Common myeloid progenitor, CD34-positive (primary cell): ENCODE results near the gene PAPSS1.

Experiments used
- CTCF ChIA-PET: fragments of 350-600 bp; sonication (Branson Sonifier 250); formaldehyde crosslinking; loops from one replicate; lab custom pipeline; 2021; ENCODE audit warnings: antibody characterized with exemption; lab: Charles Lee
- POLR2A ChIA-PET: fragments of 350-600 bp; sonication (Branson Sonifier 250); formaldehyde crosslinking; loops from one replicate; lab custom pipeline; 2021; ENCODE audit warnings: antibody characterized with exemption; lab: Charles Lee
- DNase-seq, 3 donors: peaks; one replicate each; pipeline versions ENCODE4 v3.0.0 to v3.0.0-alpha.2; 2013
- H3K27ac ChIP-seq, 2 experiments: 1 replicate in 1 of 2; 2 replicates in 1 of 2; pipeline ENCODE4 v1.7.0; 2013; ENCODE audit warnings: inconsistent platforms in 2 of 2, low read length in 2 of 2, mild to moderate bottlenecking in 2 of 2, low read depth in 1 of 2, moderate library complexity in 1 of 2; ENCODE audit not compliant: severe bottlenecking in 2 of 2, insufficient read depth in 1 of 2, poor library complexity in 1 of 2
- H3K27me3 ChIP-seq, 5 experiments: replicated peaks in 2 of 5; 1 replicate in 3 of 5; 2 replicates in 2 of 5; pipeline versions ENCODE4 v1.6.1 to v1.7.0; 2013; ENCODE audit warnings: low read length in 4 of 5, mild to moderate bottlenecking in 2 of 5, moderate library complexity in 2 of 5, inconsistent platforms in 1 of 5; ENCODE audit not compliant: insufficient read depth in 5 of 5, control insufficient read depth in 4 of 5
- H3K36me3 ChIP-seq, 4 experiments: 1 replicate in 2 of 4; 2 replicates in 2 of 4; pipeline versions ENCODE4 v1.6.1 to v1.7.0; 2013; ENCODE audit warnings: low read length in 3 of 4, control low read depth in 1 of 4, mild to moderate bottlenecking in 1 of 4; ENCODE audit not compliant: control insufficient read depth in 4 of 4, insufficient read depth in 4 of 4
- H3K4me1 ChIP-seq, 4 experiments: 1 replicate in 3 of 4; 2 replicates in 1 of 4; pipeline versions ENCODE4 v1.6.1 to v1.7.1; 2013; ENCODE audit warnings: low read length in 3 of 4, mild to moderate bottlenecking in 3 of 4, control low read depth in 1 of 4, inconsistent platforms in 1 of 4, moderate library complexity in 1 of 4; ENCODE audit not compliant: control insufficient read depth in 4 of 4, insufficient read depth in 4 of 4; ENCODE audit errors: control extremely low read depth in 1 of 4
- H3K4me3 ChIP-seq, 7 experiments: 1 replicate in 4 of 7; 2 replicates in 3 of 7; pipeline versions ENCODE4 v1.5.1 to v1.7.0; 2013; ENCODE audit warnings: mild to moderate bottlenecking in 7 of 7, low read length in 6 of 7, moderate library complexity in 6 of 7, inconsistent platforms in 2 of 7, low read depth in 2 of 7, control low read depth in 1 of 7; ENCODE audit not compliant: insufficient read depth in 4 of 7, control insufficient read depth in 1 of 7; ENCODE audit errors: extremely low read depth in 1 of 7
- H3K9me3 ChIP-seq, 5 experiments: 1 replicate in 4 of 5; 2 replicates in 1 of 5; pipeline versions ENCODE4 v1.6.1 to v1.7.1; 2013; ENCODE audit warnings: low read length in 4 of 5, mild to moderate bottlenecking in 2 of 5, inconsistent platforms in 1 of 5, low read depth in 1 of 5, moderate library complexity in 1 of 5; ENCODE audit not compliant: control insufficient read depth in 4 of 5, insufficient read depth in 2 of 5; ENCODE audit errors: control extremely low read depth in 1 of 5
- WGBS: methylation state at CpG from one replicate; pipeline ENCODE4 v1.1.5; 2013; ENCODE audit not compliant: insufficient coverage; 5-methylcytosine and 5-hydroxymethylcytosine counted together

Gene PAPSS1

DNA sequence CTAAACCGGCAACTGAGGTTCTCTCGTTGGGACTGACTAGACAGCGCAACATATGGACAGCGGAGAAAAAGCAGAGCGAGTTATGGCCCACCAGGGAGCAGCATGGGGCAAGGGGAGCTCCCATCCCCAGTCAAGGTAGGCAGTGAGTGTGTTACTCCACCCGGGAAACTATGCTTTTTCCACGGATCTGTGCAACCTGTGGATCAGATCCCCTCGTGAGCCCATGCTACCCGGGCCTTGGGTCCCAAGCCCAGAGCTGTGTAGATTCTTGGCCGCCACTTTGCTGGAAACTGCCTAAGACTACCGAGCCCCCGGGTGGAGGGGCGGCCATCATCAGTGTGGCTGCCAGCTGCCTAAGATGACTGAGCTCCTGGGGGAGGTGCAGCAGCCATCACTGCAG, 140.9 kb downstream of the PAPSS1 start:
- DNase-seq = no peak
- Histone ChIP-seq H3K4me1 (no peaks in the 10 kb centered on the region), H3K27me3 (no peaks in the 10 kb centered on the region), H3K9me3 (peaks cover 0 to 3% (median 0%) of the 10 kb centered on the region in 5 experiments), H3K27ac (no peak overlapping the region), H3K36me3 (no peaks in the 10 kb centered on the region), H3K4me3 (no peak overlapping the region)
- WGBS = 97% methylated on average over 12 of the region's 13 CpGs
- ChIA-PET POLR2A (no interaction called here), CTCF (no interaction called here)

DNA sequence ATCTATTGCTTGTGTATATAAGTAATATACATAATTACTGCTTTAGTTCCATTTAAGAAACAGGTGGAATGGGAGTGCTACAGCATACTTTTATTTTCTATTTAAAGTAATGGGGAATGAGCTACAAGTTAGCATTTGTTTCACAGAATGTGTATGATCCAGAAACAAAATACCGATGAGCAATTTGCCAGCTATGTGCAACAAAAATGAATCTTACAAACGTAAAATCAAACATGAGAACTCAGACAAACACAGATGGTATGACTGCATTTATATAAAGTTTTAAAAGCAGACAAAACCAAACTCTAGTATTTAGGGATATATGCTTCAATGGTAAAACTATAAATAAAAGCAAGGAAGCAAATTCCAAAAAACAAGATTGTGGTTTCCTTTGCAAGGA, 141.7 kb downstream of the PAPSS1 start:
- CTCF ChIA-PET = no interaction called here
- WGBS = no CpG with 5 or more reads among the region's 2 CpGs
- no peak overlapping the region for H3K27ac ChIP-seq
- H3K9me3 ChIP-seq = peaks cover 0 to 3% (median 0%) of the 10 kb centered on the region in 5 experiments
- POLR2A ChIA-PET = no interaction called here
- no peaks in the 10 kb centered on the region for H3K36me3 ChIP-seq
- H3K4me1 ChIP-seq = no peaks in the 10 kb centered on the region
- no peaks in the 10 kb centered on the region for H3K27me3 ChIP-seq
- H3K4me3 ChIP-seq = no peak overlapping the region
- DNase-seq = no peak

DNA sequence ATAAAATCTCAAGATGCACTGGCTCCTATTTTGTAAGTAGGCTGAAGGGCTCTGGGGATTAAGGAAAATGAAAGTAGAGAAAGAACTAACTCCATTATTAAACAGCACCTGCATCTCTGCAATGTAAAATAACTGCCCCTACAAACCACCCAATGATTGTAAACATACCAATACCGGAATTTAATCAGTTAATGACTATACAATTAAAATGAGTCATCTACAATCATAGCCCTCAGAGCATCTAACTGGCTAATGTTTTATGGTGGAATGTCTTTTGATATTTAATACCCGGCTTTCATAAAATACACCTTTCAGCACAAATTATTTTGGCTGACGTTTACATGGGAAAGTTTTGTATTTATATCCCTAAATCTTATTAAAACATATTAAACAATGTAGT, 142.3 kb downstream of the PAPSS1 start:
- H3K36me3 ChIP-seq = no peaks in the 10 kb centered on the region
- WGBS = no CpG with 5 or more reads among the region's 3 CpGs
- DNase-seq = no peak
- ChIA-PET CTCF (no interaction called here), POLR2A (no interaction called here)
- H3K27ac ChIP-seq = no peak overlapping the region
- H3K4me1 ChIP-seq = no peaks in the 10 kb centered on the region
- peaks cover 0 to 3% (median 0%) of the 10 kb centered on the region in 5 experiments for H3K9me3 ChIP-seq
- H3K27me3 ChIP-seq = no peaks in the 10 kb centered on the region
- H3K4me3 ChIP-seq = no peak overlapping the region

DNA sequence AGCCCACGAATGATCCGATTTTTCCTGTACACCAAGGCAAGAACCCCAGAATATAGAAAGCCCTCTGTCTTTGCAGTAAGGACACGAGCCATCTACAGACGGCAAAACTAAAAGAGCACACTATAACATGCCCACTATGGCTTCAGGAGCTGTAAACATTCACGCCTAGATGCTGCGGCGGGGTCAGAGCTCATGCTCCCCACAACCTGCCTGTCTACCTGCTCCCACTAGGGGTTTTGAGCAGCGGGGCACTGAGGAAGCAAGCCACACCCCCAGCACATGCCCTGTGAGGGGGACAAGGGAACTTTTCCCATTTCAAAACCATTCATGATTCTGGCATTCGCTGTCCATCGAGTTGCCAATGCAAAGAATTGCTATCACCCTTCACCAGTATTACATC, 144.8 kb downstream of the PAPSS1 start:
- no peak overlapping the region for H3K27ac ChIP-seq
- H3K4me1 ChIP-seq = no peaks in the 10 kb centered on the region
- WGBS = 97% methylated on average over 8 of the region's 10 CpGs
- H3K27me3 ChIP-seq = no peaks in the 10 kb centered on the region
- DNase-seq = no peak
- no peaks in the 10 kb centered on the region for H3K9me3 ChIP-seq
- POLR2A ChIA-PET = no interaction called here
- CTCF ChIA-PET = no interaction called here
- no peak overlapping the region for H3K4me3 ChIP-seq
- no peaks in the 10 kb centered on the region for H3K36me3 ChIP-seq

DNA sequence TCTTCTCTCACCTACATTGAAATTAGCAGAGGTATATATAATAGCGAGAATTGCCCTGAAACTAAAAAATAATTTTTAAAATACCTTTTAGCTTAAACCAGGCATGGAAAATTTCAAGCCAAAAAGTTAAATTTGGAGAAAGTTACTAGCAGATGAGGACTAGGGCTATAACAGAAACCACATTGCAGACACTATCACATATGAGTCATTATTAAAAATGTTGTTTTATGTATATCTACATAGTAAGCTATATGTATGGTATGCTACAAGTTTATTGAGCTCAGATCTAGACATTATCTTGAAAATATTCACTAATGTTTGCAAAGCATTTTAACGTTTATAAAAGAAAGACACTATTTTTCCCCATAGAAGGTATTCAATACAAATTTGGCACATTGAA, 147.8 kb downstream of the PAPSS1 start:
- WGBS = no CpG with 5 or more reads among the region's 2 CpGs
- no peak overlapping the region for H3K4me3 ChIP-seq
- no peaks in the 10 kb centered on the region for H3K27me3 ChIP-seq
- ChIA-PET CTCF (no interaction called here), POLR2A (no interaction called here)
- no peaks in the 10 kb centered on the region for H3K9me3 ChIP-seq
- no peak overlapping the region for H3K27ac ChIP-seq
- H3K36me3 ChIP-seq = no peaks in the 10 kb centered on the region
- H3K4me1 ChIP-seq = no peaks in the 10 kb centered on the region
- DNase-seq = no peak

DNA sequence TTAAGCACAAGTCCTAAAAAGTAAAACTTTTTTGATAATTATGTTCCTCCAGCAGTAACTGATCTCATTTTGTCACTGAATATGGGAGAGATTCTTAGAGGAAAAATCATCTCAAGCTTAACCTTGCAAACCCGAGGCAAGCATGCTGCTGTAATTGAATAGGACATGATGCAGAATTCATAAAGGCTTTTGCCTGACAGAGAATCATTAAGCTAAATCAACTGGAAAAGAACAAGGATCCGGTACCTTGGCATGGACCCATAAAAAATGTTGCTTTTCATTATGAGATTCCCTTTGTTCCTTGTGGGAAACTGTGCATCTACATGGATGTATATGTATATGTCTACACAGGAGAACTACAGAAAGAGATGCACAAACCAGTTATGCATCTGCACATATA, 149.1 kb downstream of the PAPSS1 start:
- 100% methylated on average over 2 of the region's 2 CpGs for WGBS
- H3K4me3 ChIP-seq = no peak overlapping the region
- H3K36me3 ChIP-seq = no peaks in the 10 kb centered on the region
- no peaks in the 10 kb centered on the region for H3K4me1 ChIP-seq
- CTCF ChIA-PET = no interaction called here
- DNase-seq = no peak
- no peak overlapping the region for H3K27ac ChIP-seq
- H3K9me3 ChIP-seq = no peaks in the 10 kb centered on the region
- POLR2A ChIA-PET = no interaction called here
- H3K27me3 ChIP-seq = no peaks in the 10 kb centered on the region

DNA sequence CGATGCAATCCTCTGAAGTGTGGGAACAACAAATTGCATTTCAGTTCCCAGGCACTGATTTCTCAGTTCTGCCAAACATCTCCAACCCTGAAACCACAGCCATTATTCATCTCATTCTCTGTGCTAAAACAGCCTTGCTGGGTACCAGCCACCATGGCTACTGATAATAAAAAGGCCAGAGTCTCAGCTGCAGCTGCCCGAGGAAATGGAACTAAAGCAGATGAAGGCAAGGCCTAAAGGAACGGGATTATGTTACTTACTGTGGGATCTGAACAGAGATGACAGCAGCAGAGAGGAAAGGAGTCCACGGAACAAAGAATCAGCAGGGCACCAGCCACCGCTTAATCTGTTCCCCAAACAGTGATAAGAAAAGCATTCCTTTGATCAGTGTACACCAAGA, 155.7 kb downstream of the PAPSS1 start:
- Histone ChIP-seq H3K36me3 (no peaks in the 10 kb centered on the region), H3K9me3 (peaks cover 0 to 6% (median 0%) of the 10 kb centered on the region in 5 experiments), H3K4me3 (no peak overlapping the region), H3K4me1 (no peaks in the 10 kb centered on the region), H3K27me3 (no peaks in the 10 kb centered on the region), H3K27ac (no peak overlapping the region)
- DNase-seq = no peak
- 48% methylated on average over 3 of the region's 5 CpGs for WGBS
- ChIA-PET POLR2A (no interaction called here), CTCF (no interaction called here)
